ENCODE results near the gene DPP6.

DPP6 gene

GRCh38 chr7:154242709-154243108 lies 190.5 kb downstream of the DPP6 start:
- DNase-seq, result no peak

DNA sequence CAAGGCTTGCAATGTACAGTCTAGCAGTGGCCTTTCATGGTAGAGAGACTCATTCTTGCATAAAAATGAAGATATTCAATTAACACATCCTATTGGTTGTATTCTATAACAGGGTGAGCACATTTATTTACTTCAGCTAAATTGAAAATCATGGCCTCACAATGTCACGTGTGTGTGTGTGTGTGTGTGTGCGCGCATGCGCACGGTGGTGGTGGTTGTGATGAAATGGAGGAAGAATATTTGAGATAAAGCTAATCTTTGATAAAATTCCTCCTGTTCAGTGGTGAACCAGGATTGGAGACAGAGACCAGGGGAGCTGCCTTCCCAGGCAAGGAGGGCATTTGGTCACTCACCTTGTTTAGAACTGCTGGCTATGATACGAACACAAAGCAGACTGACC lies 199.8 kb downstream of the DPP6 start:
- DNase-seq, result no peak

GRCh38 chr7:154253810-154254209 lies 201.6 kb downstream of the DPP6 start:
- no peak for DNase-seq

GRCh38 chr7:154255324-154255723 lies 203.1 kb downstream of the DPP6 start:
- no peak for DNase-seq

- DNase-seq, result no peak
These were observed 204.0 kb downstream of the DPP6 start for GRCh38 chr7:154256150-154256549.

DNA sequence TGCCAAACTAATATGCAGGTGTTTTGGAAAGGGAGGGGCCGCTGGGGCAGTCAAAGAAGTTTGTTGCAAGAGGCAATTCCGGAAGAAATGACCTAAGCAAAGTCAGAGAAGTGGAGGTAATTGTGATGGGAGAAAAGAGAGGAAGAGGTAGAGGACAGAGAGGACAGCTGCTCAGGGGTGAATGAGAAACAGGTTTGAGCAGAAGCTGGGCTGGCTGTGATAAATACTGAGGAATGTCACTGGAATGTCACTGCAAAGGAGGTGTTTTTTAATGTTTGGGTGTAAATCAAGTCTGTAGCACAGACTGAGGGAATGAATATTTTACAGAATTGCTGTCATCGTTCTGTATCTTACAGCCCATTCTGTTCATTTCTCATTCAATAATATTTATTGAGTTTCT lies 207.2 kb downstream of the DPP6 start:
- no peak for DNase-seq

- no peak for DNase-seq
These were observed 235.2 kb downstream of the DPP6 start for GRCh38 chr7:154287356-154287755.

DNA sequence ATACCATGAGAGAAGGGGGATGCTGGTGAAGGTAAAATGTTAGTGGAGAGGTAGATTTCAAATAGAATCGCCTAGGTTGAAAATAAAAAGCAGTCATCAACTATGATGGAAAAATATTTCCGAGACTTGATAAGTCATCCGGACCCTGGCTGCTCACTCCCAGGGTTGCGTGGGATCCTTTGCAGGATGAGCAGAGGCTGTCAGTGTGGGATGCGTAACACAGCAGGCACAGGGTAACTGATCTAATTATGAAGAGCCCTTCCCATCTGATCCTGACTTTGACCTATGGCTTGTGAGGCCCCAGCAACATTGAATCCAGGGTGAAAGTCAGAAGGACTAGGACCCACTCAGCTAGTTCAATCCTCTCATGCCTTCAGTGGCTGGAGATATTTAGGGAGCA lies 236.9 kb downstream of the DPP6 start:
- DNase-seq, result no peak

GRCh38 chr7:154296443-154296842 lies 244.2 kb downstream of the DPP6 start:
- no peak for DNase-seq

DNA sequence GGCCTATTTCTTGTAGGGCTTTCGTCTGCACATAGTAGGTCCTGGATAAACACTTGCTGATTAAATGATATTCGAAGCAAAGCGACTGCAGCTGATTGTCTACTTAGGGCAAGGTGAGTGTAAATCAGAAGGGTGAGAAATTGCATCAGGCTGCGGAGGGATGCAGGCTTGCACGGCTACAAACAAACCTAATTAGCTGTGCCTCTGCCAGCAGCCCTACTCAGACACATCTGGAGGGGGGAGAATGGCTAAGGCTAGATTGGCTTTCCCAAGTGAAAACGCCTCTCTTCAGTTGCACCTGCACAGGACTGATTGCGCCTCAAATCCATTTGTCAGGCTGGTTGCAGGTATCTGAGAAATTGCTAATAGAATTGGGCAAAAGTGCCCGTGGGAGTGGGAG lies 247.5 kb downstream of the DPP6 start:
- DNase-seq, result no peak

DNA sequence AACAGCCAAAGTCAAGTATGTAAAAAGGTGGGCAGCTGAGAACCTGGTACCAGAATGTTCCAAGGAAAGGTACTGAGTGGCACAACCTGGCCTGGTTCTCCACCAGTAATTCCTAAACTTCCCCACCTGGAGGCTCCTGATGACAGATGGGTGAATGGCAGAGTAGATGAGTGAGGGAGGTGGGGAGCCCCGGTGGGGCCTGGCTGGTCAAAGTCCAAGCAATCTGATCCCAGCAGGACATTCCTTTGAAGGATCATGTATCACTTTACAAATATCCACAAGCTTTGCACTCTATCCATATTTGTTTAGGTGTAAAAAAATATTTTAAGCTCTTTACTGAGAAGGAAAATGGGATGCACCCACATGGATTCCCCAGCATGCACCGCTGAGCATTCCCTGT lies 250.2 kb downstream of the DPP6 start:
- no peak for DNase-seq

GRCh38 chr7:154304231-154304630 lies 252.0 kb downstream of the DPP6 start:
- no peak for DNase-seq

- DNase-seq, result no peak
These were observed 252.8 kb downstream of the DPP6 start for GRCh38 chr7:154304740-154305700.

- DNase-seq, result no peak
These were observed 253.8 kb downstream of the DPP6 start for GRCh38 chr7:154306036-154306435.

DNA sequence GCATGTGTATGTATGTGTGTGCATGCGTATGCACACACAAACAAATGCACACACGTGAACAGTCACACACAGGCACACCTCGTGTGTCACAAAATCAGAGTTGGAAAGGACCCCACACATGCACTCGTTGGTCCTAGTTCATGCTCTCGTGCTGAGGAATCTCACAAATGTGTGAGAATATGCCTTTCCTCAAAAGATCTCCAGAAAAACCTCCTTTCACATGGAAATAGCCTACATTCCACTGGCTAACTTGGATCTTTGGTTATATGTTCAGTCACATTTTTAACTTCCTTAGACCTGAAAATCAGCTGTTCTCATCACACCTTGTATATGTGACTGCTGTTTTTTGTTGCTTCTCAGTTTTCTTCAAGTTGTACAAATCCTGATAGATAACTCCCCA lies 256.7 kb downstream of the DPP6 start:
- no peak for DNase-seq

DNA sequence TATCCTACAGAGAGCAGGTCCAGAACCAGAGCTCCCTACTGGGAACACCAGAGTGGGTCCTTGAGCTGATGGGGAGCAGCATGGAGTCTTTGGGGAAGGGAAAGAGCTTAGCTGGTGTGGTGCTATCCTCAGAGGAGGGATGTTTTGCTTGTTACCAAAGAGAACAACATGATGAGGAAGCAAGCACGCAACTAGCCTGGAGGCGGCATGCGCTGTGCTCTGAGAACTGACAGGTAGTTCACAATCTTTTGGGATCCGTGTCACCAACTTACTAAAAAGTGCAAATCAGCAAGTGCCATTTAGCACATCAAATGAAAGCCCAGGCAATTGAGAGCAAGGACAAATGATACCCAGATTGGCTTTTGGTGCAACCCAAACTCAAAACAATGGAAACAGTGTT lies 257.9 kb downstream of the DPP6 start:
- no peak for DNase-seq

- no peak for DNase-seq
These were observed 272.0 kb downstream of the DPP6 start for GRCh38 chr7:154324196-154324595.

DNA sequence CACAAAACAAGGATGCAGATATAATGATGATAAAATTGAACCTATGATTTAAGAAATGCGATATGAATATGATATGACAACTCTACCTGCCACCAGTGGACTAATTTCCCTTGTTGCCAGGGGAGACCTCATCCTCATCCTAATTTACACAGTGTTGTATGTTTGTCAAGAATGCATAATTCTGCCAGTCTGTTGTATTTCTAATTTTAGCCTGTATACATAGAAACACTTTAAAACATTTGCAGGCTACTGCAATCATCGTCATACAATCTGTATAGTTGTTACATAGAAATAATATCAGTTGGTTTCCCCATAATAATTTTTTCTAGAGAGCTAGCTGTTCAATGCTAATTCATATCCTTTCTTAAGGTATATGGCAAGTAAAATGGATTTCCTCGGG lies 274.2 kb downstream of the DPP6 start:
- no peak for DNase-seq

GRCh38 chr7:154330318-154330717 lies 278.1 kb downstream of the DPP6 start:
- DNase-seq, result no peak

DNA sequence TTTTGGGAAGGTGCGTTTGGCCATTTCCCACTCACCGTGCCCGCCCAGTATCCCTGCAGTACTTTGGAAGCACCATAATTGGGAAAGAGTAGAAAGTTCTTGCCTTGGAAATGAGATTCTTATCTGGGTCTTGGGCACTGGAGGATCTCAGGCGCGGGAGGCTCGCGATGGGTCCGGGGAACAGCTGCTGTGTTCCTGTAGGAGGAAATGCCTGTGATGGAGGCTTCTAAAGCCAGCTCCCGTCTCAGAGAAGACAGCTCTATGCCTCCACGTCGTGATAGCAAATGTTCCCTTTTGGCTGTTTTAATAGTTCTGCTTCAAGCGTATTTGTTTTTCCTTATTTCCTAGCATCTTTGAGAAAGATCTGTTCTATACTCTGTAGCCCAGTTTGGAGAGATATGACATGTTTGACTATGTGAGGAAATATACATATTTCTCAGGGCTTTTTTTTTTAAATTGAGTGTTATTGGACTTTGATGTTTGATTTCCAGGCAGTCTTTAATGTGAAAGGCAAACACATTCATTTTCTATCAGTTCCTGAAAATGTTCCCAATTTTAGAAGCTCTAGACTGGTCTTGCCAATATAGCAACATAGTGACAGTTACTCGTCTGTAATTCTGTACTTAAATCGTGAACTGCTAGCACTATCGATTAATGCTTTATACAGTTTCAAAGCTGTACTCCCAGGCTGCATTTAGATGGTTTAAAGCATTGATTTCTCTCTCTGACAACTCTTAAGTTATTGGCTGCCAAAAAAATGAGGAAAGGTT lies 280.8 kb downstream of the DPP6 start:
- DNase-seq, result no peak

GRCh38 chr7:154336295-154336694 lies 284.1 kb downstream of the DPP6 start:
- no peak for DNase-seq

DNA sequence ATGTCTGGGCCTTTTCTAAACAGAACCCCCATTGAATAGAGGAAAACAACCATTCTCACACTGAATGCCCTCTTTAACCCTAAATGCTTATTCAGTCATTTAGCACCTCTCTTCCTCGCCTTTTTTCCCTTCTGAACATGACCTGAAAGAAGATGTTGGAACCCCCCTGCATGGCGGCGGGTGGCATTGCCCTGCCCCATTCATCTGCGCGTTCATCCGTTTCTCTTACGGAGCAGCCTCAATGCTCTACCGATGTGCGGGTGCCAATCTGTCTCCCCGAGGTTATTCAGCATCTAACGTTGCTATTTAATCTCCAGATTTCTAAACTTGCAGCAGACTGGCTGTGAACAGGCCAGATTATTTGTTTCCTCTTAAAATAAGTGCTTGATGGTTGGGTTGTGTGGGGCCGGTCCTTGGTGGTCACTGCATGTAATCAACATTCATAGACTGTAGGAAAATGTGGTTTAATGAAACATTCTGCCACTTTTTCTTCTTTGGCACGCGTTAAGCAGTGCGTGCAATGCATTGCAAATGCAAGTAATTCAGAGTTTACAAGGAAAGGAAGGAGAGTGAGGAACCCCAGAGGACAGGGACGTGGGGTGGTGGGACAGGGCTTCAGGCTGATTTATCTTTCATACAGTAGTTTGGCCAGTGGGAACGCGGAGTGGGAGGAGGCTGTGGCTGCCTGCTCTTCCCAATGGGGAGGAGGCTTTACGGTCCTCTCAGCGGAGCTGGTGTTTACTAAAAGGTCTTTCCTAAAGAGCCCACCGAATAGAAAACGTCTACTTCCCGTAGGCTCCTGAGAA lies 286.7 kb downstream of the DPP6 start:
- DNase-seq, result no peak

Measured in inflammatory macrophage (primary cell).